OCI-LY7 (cell line): ENCODE results near the gene PRR33.

ENCODE experiments used
- EZH2phosphoT487 ChIP-seq: fragments of 200-600 bp; sonication (generic); IDR thresholded peaks from 2 replicates; pipeline ENCODE4 v1.6.1; 2018; ENCODE audit warnings: low read depth, borderline replicate concordance, mild to moderate bottlenecking, mixed run types, antibody characterized with exemption, low read length, moderate library complexity, mixed read lengths
- TF ChIP-seq, protein P1 (sequence below): fragments of 200-600 bp; sonication (generic); conservative IDR thresholded peaks from 2 replicates; pipeline ENCODE4 v1.5.1; 2014; ENCODE audit warnings: mild to moderate bottlenecking, antibody characterized with exemption, low read length, moderate library complexity, mixed read lengths

DNA sequence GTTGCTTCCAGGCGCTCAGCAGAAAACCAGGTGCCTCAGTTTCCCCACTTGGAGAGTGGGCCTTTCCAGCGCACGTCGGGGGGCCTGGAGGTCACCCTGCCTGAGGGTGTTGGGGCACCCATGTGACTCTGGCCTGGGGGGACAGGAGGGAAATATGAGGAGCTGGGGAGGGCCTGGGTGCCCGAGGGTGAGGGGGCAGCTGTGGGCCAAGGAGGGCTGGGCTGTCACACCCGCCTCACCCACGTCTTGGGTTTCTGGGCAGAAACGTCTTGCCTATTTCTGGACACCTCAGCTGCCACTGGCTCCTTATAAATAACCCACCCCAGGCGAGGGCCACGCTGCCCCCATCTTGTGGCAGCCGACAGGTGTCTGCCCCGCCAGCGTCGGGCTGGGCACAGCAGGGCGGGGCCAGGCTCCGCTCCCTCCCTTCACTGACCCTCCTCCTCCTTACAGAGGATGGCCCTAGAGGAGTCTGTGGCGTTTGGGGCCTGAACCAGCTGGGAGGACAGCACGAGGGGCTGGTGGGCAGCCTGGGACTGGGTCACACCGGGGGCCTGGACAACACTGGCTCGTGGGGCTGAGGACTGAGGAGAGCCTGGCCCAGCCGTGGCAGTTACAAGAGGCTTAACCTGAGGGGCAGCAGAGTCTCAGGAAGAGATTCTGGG, 29.3 kb upstream of the PRR33 start:
- TF ChIP-seq, protein P1, sequence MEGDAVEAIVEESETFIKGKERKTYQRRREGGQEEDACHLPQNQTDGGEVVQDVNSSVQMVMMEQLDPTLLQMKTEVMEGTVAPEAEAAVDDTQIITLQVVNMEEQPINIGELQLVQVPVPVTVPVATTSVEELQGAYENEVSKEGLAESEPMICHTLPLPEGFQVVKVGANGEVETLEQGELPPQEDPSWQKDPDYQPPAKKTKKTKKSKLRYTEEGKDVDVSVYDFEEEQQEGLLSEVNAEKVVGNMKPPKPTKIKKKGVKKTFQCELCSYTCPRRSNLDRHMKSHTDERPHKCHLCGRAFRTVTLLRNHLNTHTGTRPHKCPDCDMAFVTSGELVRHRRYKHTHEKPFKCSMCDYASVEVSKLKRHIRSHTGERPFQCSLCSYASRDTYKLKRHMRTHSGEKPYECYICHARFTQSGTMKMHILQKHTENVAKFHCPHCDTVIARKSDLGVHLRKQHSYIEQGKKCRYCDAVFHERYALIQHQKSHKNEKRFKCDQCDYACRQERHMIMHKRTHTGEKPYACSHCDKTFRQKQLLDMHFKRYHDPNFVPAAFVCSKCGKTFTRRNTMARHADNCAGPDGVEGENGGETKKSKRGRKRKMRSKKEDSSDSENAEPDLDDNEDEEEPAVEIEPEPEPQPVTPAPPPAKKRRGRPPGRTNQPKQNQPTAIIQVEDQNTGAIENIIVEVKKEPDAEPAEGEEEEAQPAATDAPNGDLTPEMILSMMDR: no peak
- no peak for TF ChIP-seq EZH2phosphoT487
